ENCODE results near the gene NOP58. TPM values are rescaled to one million over a fixed set of nuclear protein-coding genes. Genes with fewer than 3 reads are reported as not detected.

Gene NOP58
- total RNA-seq, 2 donors from 2014 or later = 73.5 to 82.7 TPM

DNA sequence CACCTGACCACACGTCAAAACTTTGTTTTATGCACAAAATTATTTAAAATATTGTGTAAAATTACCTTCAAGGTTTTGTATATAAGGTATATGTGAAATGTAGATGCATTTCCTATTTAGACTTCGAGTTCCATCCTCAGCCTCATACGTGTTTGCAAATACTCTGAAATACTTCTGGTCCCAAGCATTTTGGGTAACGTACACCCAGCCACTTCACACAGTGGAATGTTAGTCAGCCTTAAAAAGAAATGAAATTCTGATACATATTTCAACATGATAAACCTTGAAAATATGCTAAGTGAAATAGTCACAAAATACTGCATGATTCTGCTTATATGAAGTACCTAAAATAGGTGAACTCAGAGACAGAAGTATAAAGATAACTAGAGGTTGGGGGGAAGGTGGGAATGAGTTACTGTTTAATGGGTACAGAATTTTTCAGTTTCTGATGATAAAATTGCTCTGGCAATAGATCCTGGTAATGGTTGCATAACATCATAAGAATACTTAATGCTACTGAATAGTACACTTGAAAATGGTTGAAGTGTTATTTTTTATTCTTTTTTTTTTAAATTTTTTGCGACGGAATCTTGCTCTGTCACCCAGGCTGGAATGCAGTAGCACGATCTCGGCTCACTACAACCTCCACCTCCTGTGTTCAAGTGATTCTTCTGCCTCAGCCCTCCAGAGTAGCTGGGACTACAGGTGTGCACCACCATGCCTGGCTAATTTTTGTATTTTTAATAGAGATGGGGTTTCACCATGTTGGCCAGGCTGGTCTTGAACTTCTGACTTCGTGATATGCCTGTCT lies 24.0 kb downstream of the NOP58 start:
- no peaks in the 10 kb centered on the region for H3K9me3 Mint-ChIP-seq
- H3K36me3 ChIP-seq (ENCODE audit: control insufficient read depth, insufficient read depth, low read length) = peaks cover 92% of the 10 kb centered on the region
- TF ChIP-seq, protein P1, sequence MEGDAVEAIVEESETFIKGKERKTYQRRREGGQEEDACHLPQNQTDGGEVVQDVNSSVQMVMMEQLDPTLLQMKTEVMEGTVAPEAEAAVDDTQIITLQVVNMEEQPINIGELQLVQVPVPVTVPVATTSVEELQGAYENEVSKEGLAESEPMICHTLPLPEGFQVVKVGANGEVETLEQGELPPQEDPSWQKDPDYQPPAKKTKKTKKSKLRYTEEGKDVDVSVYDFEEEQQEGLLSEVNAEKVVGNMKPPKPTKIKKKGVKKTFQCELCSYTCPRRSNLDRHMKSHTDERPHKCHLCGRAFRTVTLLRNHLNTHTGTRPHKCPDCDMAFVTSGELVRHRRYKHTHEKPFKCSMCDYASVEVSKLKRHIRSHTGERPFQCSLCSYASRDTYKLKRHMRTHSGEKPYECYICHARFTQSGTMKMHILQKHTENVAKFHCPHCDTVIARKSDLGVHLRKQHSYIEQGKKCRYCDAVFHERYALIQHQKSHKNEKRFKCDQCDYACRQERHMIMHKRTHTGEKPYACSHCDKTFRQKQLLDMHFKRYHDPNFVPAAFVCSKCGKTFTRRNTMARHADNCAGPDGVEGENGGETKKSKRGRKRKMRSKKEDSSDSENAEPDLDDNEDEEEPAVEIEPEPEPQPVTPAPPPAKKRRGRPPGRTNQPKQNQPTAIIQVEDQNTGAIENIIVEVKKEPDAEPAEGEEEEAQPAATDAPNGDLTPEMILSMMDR (conservative IDR thresholded peaks at IDR 0.05) = no peak
- no peaks in the 10 kb centered on the region for H3K27me3 ChIP-seq (ENCODE audit: control insufficient read depth, insufficient read depth, low read length, poor library complexity, severe bottlenecking)
- H3K4me1 Mint-ChIP-seq = no peaks in the 10 kb centered on the region
- H3K4me3 Mint-ChIP-seq = no peak overlapping the region
- H3K27me3 Mint-ChIP-seq (ENCODE audit: insufficient read depth) = no peaks in the 10 kb centered on the region
- H3K4me1 ChIP-seq (ENCODE audit: control insufficient read depth, insufficient read depth, low read length) = no peaks in the 10 kb centered on the region
- DNase-seq = peak; percentile 12
- no peak overlapping the region for H3K4me3 ChIP-seq (ENCODE audit: low read length)
- H3K27ac Mint-ChIP-seq = no peak overlapping the region
- H3K36me3 Mint-ChIP-seq (ENCODE audit: low read depth) = peaks cover 76% of the 10 kb centered on the region
- H3K27ac ChIP-seq (ENCODE audit: low read depth, low read length) = no peak overlapping the region
- WGBS, 2 experiments (ENCODE audit: insufficient coverage in 1 of 2, insufficient read length in 1 of 2) = 95 to 97% methylated on average over 5 to 8 of the region's 9 CpGs
- H3K9ac ChIP-seq (ENCODE audit: extremely low read depth, low read length, poor library complexity, severe bottlenecking) = no peak overlapping the region
- H3K9me3 ChIP-seq (ENCODE audit: control insufficient read depth, low read length) = no peaks in the 10 kb centered on the region

DNA sequence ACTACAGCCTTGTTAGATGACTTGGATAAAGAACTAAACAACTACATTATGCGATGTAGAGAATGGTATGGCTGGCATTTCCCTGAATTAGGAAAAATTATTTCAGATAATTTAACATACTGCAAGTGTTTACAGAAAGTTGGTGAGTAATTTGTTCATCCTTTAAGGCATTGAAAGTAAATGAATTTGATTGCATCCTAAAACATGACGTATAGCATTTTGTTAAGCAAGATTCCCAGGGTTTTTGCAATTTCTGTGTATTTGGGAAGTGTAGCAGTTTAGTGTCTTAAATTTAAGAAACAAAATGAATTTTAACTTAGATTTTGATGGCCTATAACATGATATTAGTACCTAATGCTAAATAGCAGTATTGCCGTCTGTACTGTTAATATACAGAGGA lies 24.8 kb downstream of the NOP58 start:
- no peak overlapping the region for H3K27ac ChIP-seq (ENCODE audit: low read depth, low read length)
- WGBS, 2 experiments (ENCODE audit: insufficient coverage in 1 of 2, insufficient read length in 1 of 2) = 94 to 98% methylated on average over 3 of the region's 3 CpGs
- H3K27me3 ChIP-seq (ENCODE audit: control insufficient read depth, insufficient read depth, low read length, poor library complexity, severe bottlenecking) = no peaks in the 10 kb centered on the region
- no peak overlapping the region for H3K4me3 Mint-ChIP-seq
- DNase-seq = no peak
- H3K4me1 ChIP-seq (ENCODE audit: control insufficient read depth, insufficient read depth, low read length) = no peaks in the 10 kb centered on the region
- peaks cover 92% of the 10 kb centered on the region for H3K36me3 ChIP-seq (ENCODE audit: control insufficient read depth, insufficient read depth, low read length)
- H3K4me3 ChIP-seq (ENCODE audit: low read length) = no peak overlapping the region
- H3K9me3 Mint-ChIP-seq = no peaks in the 10 kb centered on the region
- no peak overlapping the region for H3K9ac ChIP-seq (ENCODE audit: extremely low read depth, low read length, poor library complexity, severe bottlenecking)
- no peak overlapping the region for H3K27ac Mint-ChIP-seq
- H3K27me3 Mint-ChIP-seq (ENCODE audit: insufficient read depth) = no peaks in the 10 kb centered on the region
- H3K9me3 ChIP-seq (ENCODE audit: control insufficient read depth, low read length) = no peaks in the 10 kb centered on the region
- TF ChIP-seq, protein P1 (conservative IDR thresholded peaks at IDR 0.05) = no peak
- H3K4me1 Mint-ChIP-seq = no peaks in the 10 kb centered on the region
- H3K36me3 Mint-ChIP-seq (ENCODE audit: low read depth) = peaks cover 75% of the 10 kb centered on the region

DNA sequence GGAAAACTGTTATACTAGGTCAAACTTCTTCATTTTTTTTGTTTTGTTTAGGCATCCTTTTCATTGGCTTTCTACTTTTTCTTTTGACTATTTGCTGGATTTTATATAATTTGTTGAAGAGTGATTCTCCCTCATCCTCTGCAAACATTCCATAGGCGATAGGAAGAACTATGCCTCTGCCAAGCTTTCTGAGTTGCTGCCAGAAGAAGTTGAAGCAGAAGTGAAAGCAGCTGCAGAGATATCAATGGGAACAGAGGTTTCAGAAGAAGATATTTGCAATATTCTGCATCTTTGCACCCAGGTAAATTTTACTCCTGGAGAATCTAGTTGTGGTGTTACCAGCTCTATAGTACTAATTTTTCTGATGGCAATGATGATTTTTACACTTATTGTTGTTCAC lies 25.4 kb downstream of the NOP58 start:
- no peaks in the 10 kb centered on the region for H3K9me3 Mint-ChIP-seq
- H3K9ac ChIP-seq (ENCODE audit: extremely low read depth, low read length, poor library complexity, severe bottlenecking) = no peak overlapping the region
- H3K4me3 ChIP-seq (ENCODE audit: low read length) = no peak overlapping the region
- WGBS, 2 experiments (ENCODE audit: insufficient coverage in 1 of 2, insufficient read length in 1 of 2) = 93% methylated on average over 1 of the region's 1 CpG; no CpG with 5 or more reads in 1 of the 2 experiments
- H3K27ac ChIP-seq (ENCODE audit: low read depth, low read length) = no peak overlapping the region
- peak; percentile 10 for DNase-seq
- TF ChIP-seq, protein P1 (conservative IDR thresholded peaks at IDR 0.05) = no peak
- no peaks in the 10 kb centered on the region for H3K27me3 ChIP-seq (ENCODE audit: control insufficient read depth, insufficient read depth, low read length, poor library complexity, severe bottlenecking)
- no peak overlapping the region for H3K4me3 Mint-ChIP-seq
- H3K9me3 ChIP-seq (ENCODE audit: control insufficient read depth, low read length) = no peaks in the 10 kb centered on the region
- no peak overlapping the region for H3K27ac Mint-ChIP-seq
- peaks cover 77% of the 10 kb centered on the region for H3K36me3 Mint-ChIP-seq (ENCODE audit: low read depth)
- no peaks in the 10 kb centered on the region for H3K4me1 ChIP-seq (ENCODE audit: control insufficient read depth, insufficient read depth, low read length)
- H3K4me1 Mint-ChIP-seq = no peaks in the 10 kb centered on the region
- no peaks in the 10 kb centered on the region for H3K27me3 Mint-ChIP-seq (ENCODE audit: insufficient read depth)
- peaks cover 92% of the 10 kb centered on the region for H3K36me3 ChIP-seq (ENCODE audit: control insufficient read depth, insufficient read depth, low read length)

Measured in endodermal cell (in vitro differentiated cells).